GM12891 (cell line): ENCODE data around the gene HSD17B12.

Source experiments
- DNase-seq: peaks from one replicate; pipeline ENCODE4 v3.0.0; 2011; ENCODE audit warnings: low spot score; ENCODE audit not compliant: insufficient read length
- FAIRE-seq: peaks from 2 replicates; lab custom pipeline; 2011; peaks lifted over from hg19 to GRCh38; lab: Jason Lieb, UNC
- PAX5 ChIP-seq: IDR thresholded peaks from 2 replicates; pipeline ENCODE4 v1.6.1; 2011; ENCODE audit warnings: low read length, moderate library complexity, mild to moderate bottlenecking; ENCODE audit not compliant: insufficient read depth, severe bottlenecking
- POLR2A ChIP-seq: IDR thresholded peaks from 2 replicates; pipeline ENCODE4 v1.6.1; 2011; ENCODE audit warnings: low read depth, low read length, control low read depth
- POLR2AphosphoS5 ChIP-seq: IDR thresholded peaks from 2 replicates; pipeline ENCODE4 v1.6.1; 2011; ENCODE audit warnings: low read depth, low read length, control low read depth
- POU2F2 ChIP-seq: IDR thresholded peaks from 2 replicates; pipeline ENCODE4 v1.6.1; 2011; ENCODE audit warnings: low read depth, mild to moderate bottlenecking, control low read depth, low read length, moderate library complexity
- SPI1 ChIP-seq: IDR thresholded peaks from 2 replicates; pipeline ENCODE4 v1.6.1; 2011; ENCODE audit warnings: low read depth, low read length, control low read depth
- TAF1 ChIP-seq: IDR thresholded peaks from 2 replicates; pipeline ENCODE4 v1.6.1; 2011; ENCODE audit warnings: low read depth, low read length, control low read depth

The HSD17B12 gene

GRCh38 chr11:43812471-43812870, 131.9 kb downstream of the HSD17B12 start:
- TF ChIP-seq POLR2AphosphoS5 (no peak), SPI1 (no peak), TAF1 (no peak)
- DNase-seq = no peak
- FAIRE-seq = no peak

GRCh38 chr11:43818220-43818619, 137.7 kb downstream of the HSD17B12 start:
- DNase-seq = no peak
- peak; percentile 35 for FAIRE-seq
- TF ChIP-seq POU2F2 = no peak
- TF ChIP-seq PAX5 = no peak
- TF ChIP-seq SPI1 = no peak
- TF ChIP-seq POLR2AphosphoS5 = no peak
- no peak for TF ChIP-seq TAF1
- TF ChIP-seq POLR2A = no peak

- FAIRE-seq (peak; percentile 51), DNase-seq (no peak)
- no peak for TF ChIP-seq PAX5
Observed at GRCh38 chr11:43819926-43820325, 139.4 kb downstream of the HSD17B12 start.

- DNase-seq = no peak
- no peak for FAIRE-seq
- TF ChIP-seq POU2F2 (no peak), TAF1 (no peak), PAX5 (no peak), POLR2A (no peak), SPI1 (no peak), POLR2AphosphoS5 (no peak)
Observed at GRCh38 chr11:43823316-43823715, 142.8 kb downstream of the HSD17B12 start.

- FAIRE-seq (peak; percentile 9), DNase-seq (no peak)
- TF ChIP-seq POU2F2 (no peak), TAF1 (no peak), POLR2AphosphoS5 (no peak), SPI1 (no peak), PAX5 (no peak), POLR2A (no peak)
Observed at GRCh38 chr11:43823851-43824250, 143.3 kb downstream of the HSD17B12 start.

GRCh38 chr11:43825217-43825816, 144.8 kb downstream of the HSD17B12 start:
- FAIRE-seq (no peak), DNase-seq (no peak)
- TF ChIP-seq TAF1 (no peak), POLR2AphosphoS5 (no peak), POU2F2 (no peak), PAX5 (no peak), POLR2A (no peak), SPI1 (no peak)

GRCh38 chr11:43830928-43831440, 150.4 kb downstream of the HSD17B12 start:
- FAIRE-seq (no peak), DNase-seq (no peak)
- no peak for TF ChIP-seq POU2F2
- no peak for TF ChIP-seq SPI1
- TF ChIP-seq PAX5 = no peak
- no peak for TF ChIP-seq TAF1
- TF ChIP-seq POLR2AphosphoS5 = no peak
- TF ChIP-seq POLR2A = no peak

GRCh38 chr11:43832536-43832935, 152.0 kb downstream of the HSD17B12 start:
- TF ChIP-seq PAX5 = no peak
- no peak for TF ChIP-seq POU2F2
- no peak for TF ChIP-seq POLR2AphosphoS5
- TF ChIP-seq SPI1 = no peak
- TF ChIP-seq POLR2A = no peak
- no peak for TF ChIP-seq TAF1
- FAIRE-seq = no peak
- DNase-seq = no peak

- TF ChIP-seq POLR2A = no peak
- TF ChIP-seq TAF1 = no peak
- TF ChIP-seq SPI1 = no peak
- TF ChIP-seq POU2F2 = no peak
- TF ChIP-seq PAX5 = no peak
- no peak for TF ChIP-seq POLR2AphosphoS5
- DNase-seq (no peak), FAIRE-seq (no peak)
Observed at GRCh38 chr11:43833657-43834073, 153.1 kb downstream of the HSD17B12 start.

- no peak for FAIRE-seq
- DNase-seq = no peak
- TF ChIP-seq POLR2A (no peak), PAX5 (no peak), SPI1 (no peak), POLR2AphosphoS5 (no peak), POU2F2 (no peak), TAF1 (no peak)
Observed at GRCh38 chr11:43834286-43834685, 153.7 kb downstream of the HSD17B12 start.

- FAIRE-seq (peak; percentile 56), DNase-seq (no peak)
- TF ChIP-seq PAX5 = no peak
Observed at GRCh38 chr11:43835104-43835503, 154.6 kb downstream of the HSD17B12 start.

GRCh38 chr11:43837879-43838278, 157.3 kb downstream of the HSD17B12 start:
- no peak for TF ChIP-seq POLR2A
- TF ChIP-seq SPI1 = no peak
- no peak for TF ChIP-seq TAF1
- TF ChIP-seq POU2F2 = no peak
- TF ChIP-seq PAX5 = no peak
- no peak for TF ChIP-seq POLR2AphosphoS5
- FAIRE-seq (no peak), DNase-seq (no peak)
